CD4-positive, alpha-beta T cell treated with Interferon alpha-2 for 1 hour (primary cell): ENCODE results near the gene SIMC1.

Experiments
- DNase-seq, 2 donors: peaks; one replicate each; pipeline ENCODE4 v3.0.0-alpha.2; 2020 to 2022

SIMC1 gene

GRCh38 chr5:176389135-176390123, 151.2 kb downstream of the SIMC1 start:
- DNase-seq: no peak

- DNase-seq: no peak
Measured at GRCh38 chr5:176391479-176391878, 153.3 kb downstream of the SIMC1 start.

GRCh38 chr5:176391999-176392398, 153.8 kb downstream of the SIMC1 start:
- DNase-seq: no peak

- no peak for DNase-seq
Measured at GRCh38 chr5:176392526-176392925, 154.3 kb downstream of the SIMC1 start.

- no peak for DNase-seq
Measured at GRCh38 chr5:176394096-176394495, 155.9 kb downstream of the SIMC1 start.

- no peak for DNase-seq
Measured at GRCh38 chr5:176394881-176395675, 156.9 kb downstream of the SIMC1 start.
